MM.1S (cell line): ENCODE measurements around the gene SRC.
"Not testable (repeated sequence)": the region's sequence is repeated elsewhere in the genome, so short reads cannot be mapped to it uniquely, and the experiment has no call there.

Experiments used
- DNase-seq: peaks from one replicate; pipeline ENCODE4 v3.0.0-alpha.2; 2015
- H2AFZ ChIP-seq: fragments of 300-600 bp; sonication (generic); 2 replicates; pipeline ENCODE4 v1.6.0; 2016; ENCODE audit warnings: antibody characterized with exemption, low read length
- H3F3A ChIP-seq: fragments of 300-600 bp; sonication (generic); 2 replicates; pipeline ENCODE4 v1.6.1; 2016; ENCODE audit warnings: mild to moderate bottlenecking, antibody characterized with exemption, low read length, moderate library complexity, mixed read lengths; ENCODE audit not compliant: insufficient read depth
- H3K27ac ChIP-seq: fragments of 300-600 bp; sonication (generic); 2 replicates; pipeline ENCODE4 v1.5.1; 2016; ENCODE audit warnings: mild to moderate bottlenecking, low read length
- H3K27me3 ChIP-seq: fragments of 300-600 bp; sonication (generic); replicated peaks from 2 replicates; pipeline ENCODE4 v1.6.0; 2016; ENCODE audit warnings: low read length; ENCODE audit not compliant: insufficient read depth
- H3K36me3 ChIP-seq: fragments of 300-600 bp; sonication (generic); replicated peaks from 2 replicates; pipeline ENCODE4 v1.6.1; 2016; ENCODE audit warnings: mild to moderate bottlenecking, low read length, mixed read lengths; ENCODE audit not compliant: insufficient read depth
- H3K4me1 ChIP-seq: fragments of 300-600 bp; sonication (generic); 2 replicates; pipeline ENCODE4 v1.6.1; 2016; ENCODE audit warnings: low read length, mixed read lengths
- H3K4me2 ChIP-seq: fragments of 300-600 bp; sonication (generic); 2 replicates; pipeline ENCODE4 v1.6.0; 2016; ENCODE audit warnings: low read depth, low read length
- H3K4me3 ChIP-seq: fragments of 300-600 bp; sonication (generic); 2 replicates; pipeline ENCODE4 v1.5.1; 2016; ENCODE audit warnings: low read length, mixed read lengths
- H3K79me2 ChIP-seq: fragments of 300-600 bp; sonication (generic); 2 replicates; pipeline ENCODE4 v1.6.1; 2016; ENCODE audit warnings: mixed run types, low read length, mixed read lengths
- H3K9ac ChIP-seq: fragments of 300-600 bp; sonication (generic); 2 replicates; pipeline ENCODE4 v1.6.1; 2016; ENCODE audit warnings: low read length, mixed read lengths
- H3K9me2 ChIP-seq: fragments of 300-600 bp; sonication (generic); replicated peaks from 2 replicates; pipeline ENCODE4 v1.6.1; 2016; ENCODE audit warnings: mild to moderate bottlenecking, low read length, mixed read lengths; ENCODE audit not compliant: insufficient read depth
- H3K9me3 ChIP-seq: fragments of 300-600 bp; sonication (generic); replicated peaks from 2 replicates; pipeline ENCODE4 v1.6.1; 2016; ENCODE audit warnings: mild to moderate bottlenecking, low read length, mixed read lengths; ENCODE audit not compliant: insufficient read depth
- H4K20me1 ChIP-seq: fragments of 300-600 bp; sonication (generic); 2 replicates; pipeline ENCODE4 v1.6.1; 2016; ENCODE audit warnings: mild to moderate bottlenecking, low read length, moderate library complexity, mixed read lengths; ENCODE audit not compliant: insufficient read depth
- CTCF ChIP-seq: fragments of 300-600 bp; sonication (generic); IDR thresholded peaks from 2 replicates; pipeline ENCODE4 v1.5.1; 2016; ENCODE audit warnings: antibody characterized with exemption, low read length, mixed read lengths
- EZH2 ChIP-seq: fragments of 300-600 bp; sonication (generic); optimal IDR thresholded peaks from 2 replicates; pipeline ENCODE3; 2017; ENCODE audit warnings: low read depth, mild to moderate bottlenecking, antibody characterized with exemption, low read length, mixed read lengths
- EZH2phosphoT487 ChIP-seq: fragments of 300-600 bp; sonication (generic); IDR thresholded peaks from 2 replicates; pipeline ENCODE4 v1.6.1; 2018; ENCODE audit warnings: antibody characterized with exemption, low read length

Gene SRC

GRCh38 chr20:37339208-37339607 is 6.7 kb upstream of the SRC start:
- Histone ChIP-seq H3K27me3 (no peaks in the 10 kb centered on the region), H2AFZ (no peak overlapping the region), H3K27ac (no peak overlapping the region), H3K4me3 (no peak overlapping the region), H3K9me3 (no peaks in the 10 kb centered on the region), H3K36me3 (no peaks in the 10 kb centered on the region), H3K9me2 (no peaks in the 10 kb centered on the region), H3K4me1 (peaks cover 15% of the 10 kb centered on the region), H3K4me2 (no peak overlapping the region), H4K20me1 (no peaks in the 10 kb centered on the region), H3F3A (peaks cover 14% of the 10 kb centered on the region; the same call in 1 of the 2 replicates), H3K79me2 (no peaks in the 10 kb centered on the region), H3K9ac (no peak overlapping the region)
- DNase-seq: no peak
- no peak for TF ChIP-seq EZH2
- TF ChIP-seq CTCF: no peak
- no peak for TF ChIP-seq EZH2phosphoT487

GRCh38 chr20:37339764-37340109 is 6.2 kb upstream of the SRC start:
- not testable (repeated sequence) for H3K79me2 ChIP-seq, DNase-seq, H3K4me3 ChIP-seq, H3K36me3 ChIP-seq, H3K9me2 ChIP-seq, H3K9ac ChIP-seq, H3K9me3 ChIP-seq, H2AFZ ChIP-seq, H3K27me3 ChIP-seq, H3K27ac ChIP-seq, H4K20me1 ChIP-seq, H3K4me2 ChIP-seq
- H3K4me1 ChIP-seq: peaks cover 15% of the 10 kb centered on the region
- H3F3A ChIP-seq: peaks cover 14% of the 10 kb centered on the region; the same call in 1 of the 2 replicates

GRCh38 chr20:37340998-37341397 is 4.9 kb upstream of the SRC start:
- peaks cover 15% of the 10 kb centered on the region for H3K4me1 ChIP-seq
- TF ChIP-seq EZH2 (no peak), CTCF (no peak), EZH2phosphoT487 (no peak)
- H3K27me3 ChIP-seq: no peaks in the 10 kb centered on the region
- H3K9me2 ChIP-seq: no peaks in the 10 kb centered on the region
- no peak for DNase-seq
- no peaks in the 10 kb centered on the region for H3K9me3 ChIP-seq
- H3F3A ChIP-seq: peaks cover 14% of the 10 kb centered on the region; the same call in 1 of the 2 replicates
- no peak overlapping the region for H3K27ac ChIP-seq
- H3K79me2 ChIP-seq: no peaks in the 10 kb centered on the region
- no peak overlapping the region for H3K4me3 ChIP-seq
- no peak overlapping the region for H3K4me2 ChIP-seq
- no peak overlapping the region for H2AFZ ChIP-seq
- no peaks in the 10 kb centered on the region for H3K36me3 ChIP-seq
- H4K20me1 ChIP-seq: no peaks in the 10 kb centered on the region
- no peak overlapping the region for H3K9ac ChIP-seq

- Histone ChIP-seq H3K79me2 (no peaks in the 10 kb centered on the region), H3K9me2 (no peaks in the 10 kb centered on the region), H3K36me3 (no peaks in the 10 kb centered on the region), H3K4me2 (no peak overlapping the region), H3K27me3 (no peaks in the 10 kb centered on the region), H3K27ac (no peak overlapping the region), H3K4me1 (peaks cover 10% of the 10 kb centered on the region; the same call in 1 of the 2 replicates), H3K9me3 (no peaks in the 10 kb centered on the region), H3F3A (peaks cover 13% of the 10 kb centered on the region; the same call in 1 of the 2 replicates), H2AFZ (no peak overlapping the region), H3K9ac (no peak overlapping the region), H3K4me3 (no peak overlapping the region), H4K20me1 (no peaks in the 10 kb centered on the region)
- TF ChIP-seq EZH2phosphoT487 (no peak), CTCF (no peak), EZH2 (no peak)
- DNase-seq: no peak
Measured at GRCh38 chr20:37341632-37342031, 4.3 kb upstream of the SRC start.
